ENCODE results near the gene FBXW8.

Gene FBXW8

GRCh38 chr12:117025481-117026151 lies 114.9 kb downstream of the FBXW8 start:
- DNase-seq, result peak; percentile 35

GRCh38 chr12:117026343-117026742 lies 115.6 kb downstream of the FBXW8 start:
- DNase-seq, result no peak

- DNase-seq, result no peak
Measured at GRCh38 chr12:117026921-117027250, 116.1 kb downstream of the FBXW8 start.

GRCh38 chr12:117027251-117028086 lies 116.7 kb downstream of the FBXW8 start:
- DNase-seq, result no peak

GRCh38 chr12:117028254-117028653 lies 117.5 kb downstream of the FBXW8 start:
- DNase-seq, result no peak

- DNase-seq, result no peak
Measured at GRCh38 chr12:117030187-117030900, 119.6 kb downstream of the FBXW8 start.

GRCh38 chr12:117031843-117032592 lies 121.3 kb downstream of the FBXW8 start:
- DNase-seq, result no peak

- peak; percentile 40 for DNase-seq
Measured at GRCh38 chr12:117032593-117033381, 122.0 kb downstream of the FBXW8 start.

- DNase-seq, result peak; percentile 58
Measured at GRCh38 chr12:117033382-117034221, 122.9 kb downstream of the FBXW8 start.

- DNase-seq, result no peak
Measured at GRCh38 chr12:117034249-117034648, 123.5 kb downstream of the FBXW8 start.

- peak; percentile 27 for DNase-seq
Measured at GRCh38 chr12:117034701-117035151, 124.0 kb downstream of the FBXW8 start.

GRCh38 chr12:117035287-117035686 lies 124.5 kb downstream of the FBXW8 start:
- no peak for DNase-seq

- DNase-seq, result no peak
Measured at GRCh38 chr12:117036046-117036445, 125.3 kb downstream of the FBXW8 start.

GRCh38 chr12:117036547-117036946 lies 125.8 kb downstream of the FBXW8 start:
- no peak for DNase-seq

GRCh38 chr12:117037289-117038022 lies 126.7 kb downstream of the FBXW8 start:
- no peak for DNase-seq

GRCh38 chr12:117038023-117038680 lies 127.4 kb downstream of the FBXW8 start:
- no peak for DNase-seq

- DNase-seq, result no peak
Measured at GRCh38 chr12:117038919-117039318, 128.2 kb downstream of the FBXW8 start.

- no peak for DNase-seq
Measured at GRCh38 chr12:117039891-117040309, 129.2 kb downstream of the FBXW8 start.

- DNase-seq, result no peak
Measured at GRCh38 chr12:117040496-117040895, 129.7 kb downstream of the FBXW8 start.

GRCh38 chr12:117041798-117042170 lies 131.0 kb downstream of the FBXW8 start:
- DNase-seq, result no peak
